Measurements from ENCODE around the gene CTU2. TPM values are rescaled to one million over a fixed set of nuclear protein-coding genes. Genes with fewer than 3 reads are reported as not detected.

Gene CTU2
- polyA plus RNA-seq, 1 experiment: 6.5 TPM

DNA sequence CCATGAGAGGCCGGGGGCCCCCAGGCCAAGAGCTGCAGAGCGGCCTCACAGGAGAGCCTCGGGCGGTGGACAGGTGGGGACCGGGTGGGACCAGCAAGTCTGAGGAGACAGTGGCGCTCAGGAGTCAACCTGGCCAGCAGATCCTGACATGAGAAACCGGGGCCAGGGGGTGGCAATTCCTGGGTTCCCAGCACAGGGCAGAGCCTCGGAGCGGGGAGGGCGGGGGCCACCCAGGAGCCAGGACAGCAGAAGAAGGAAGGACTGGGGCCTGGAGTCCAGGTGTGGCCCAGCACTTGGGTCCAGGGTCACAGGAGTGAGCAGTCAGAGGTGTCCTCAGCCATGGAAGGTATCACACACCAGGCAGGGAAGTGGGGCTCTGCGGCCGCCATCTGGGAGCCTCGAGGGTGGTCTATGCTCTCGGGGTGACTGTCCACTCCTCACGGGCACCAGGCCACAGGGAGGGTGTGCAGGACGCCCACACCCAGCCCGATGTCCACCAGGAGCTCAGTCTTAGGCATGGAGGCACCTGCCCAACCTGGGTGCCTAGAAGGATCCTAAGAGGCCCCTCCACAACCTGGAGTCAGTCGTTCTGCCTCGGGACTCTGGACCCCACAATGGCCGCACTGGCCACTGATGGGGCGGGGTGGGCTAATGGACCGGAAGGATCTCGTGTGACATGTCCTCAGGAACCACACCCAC, 49.6 kb downstream of the CTU2 start:
- Histone ChIP-seq H3K4me3 (ENCODE audit: low read depth, low read length) (no peak overlapping the region), H3K27me3 (ENCODE audit: control insufficient read depth, insufficient read depth, low read length) (no peaks in the 10 kb centered on the region), H3K9me3 (ENCODE audit: control insufficient read depth, insufficient read depth, low read length) (peaks cover 8% of the 10 kb centered on the region; the same call in 1 of the 2 replicates), H3K27ac (ENCODE audit: low read depth, low read length) (peak overlapping the region; percentile 68)
- ChIA-PET POLR2A (interaction anchor here (0.6 to 1.1 kb wide), 2 partner anchors 18 to 200 kb away, joined by 5 read pairs; no protein-coding TSS in a partner anchor), CTCF (interaction anchor here (0.5 to 2.3 kb wide), 5 partner anchors 11 to 92 kb away, joined by 3 to 11 read pairs (median 8); no protein-coding TSS in a partner anchor)
- DNase-seq (ENCODE audit: low read depth, low spot score): no peak
- TF ChIP-seq, protein P1, sequence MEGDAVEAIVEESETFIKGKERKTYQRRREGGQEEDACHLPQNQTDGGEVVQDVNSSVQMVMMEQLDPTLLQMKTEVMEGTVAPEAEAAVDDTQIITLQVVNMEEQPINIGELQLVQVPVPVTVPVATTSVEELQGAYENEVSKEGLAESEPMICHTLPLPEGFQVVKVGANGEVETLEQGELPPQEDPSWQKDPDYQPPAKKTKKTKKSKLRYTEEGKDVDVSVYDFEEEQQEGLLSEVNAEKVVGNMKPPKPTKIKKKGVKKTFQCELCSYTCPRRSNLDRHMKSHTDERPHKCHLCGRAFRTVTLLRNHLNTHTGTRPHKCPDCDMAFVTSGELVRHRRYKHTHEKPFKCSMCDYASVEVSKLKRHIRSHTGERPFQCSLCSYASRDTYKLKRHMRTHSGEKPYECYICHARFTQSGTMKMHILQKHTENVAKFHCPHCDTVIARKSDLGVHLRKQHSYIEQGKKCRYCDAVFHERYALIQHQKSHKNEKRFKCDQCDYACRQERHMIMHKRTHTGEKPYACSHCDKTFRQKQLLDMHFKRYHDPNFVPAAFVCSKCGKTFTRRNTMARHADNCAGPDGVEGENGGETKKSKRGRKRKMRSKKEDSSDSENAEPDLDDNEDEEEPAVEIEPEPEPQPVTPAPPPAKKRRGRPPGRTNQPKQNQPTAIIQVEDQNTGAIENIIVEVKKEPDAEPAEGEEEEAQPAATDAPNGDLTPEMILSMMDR (IDR thresholded peaks at IDR 0.05; ENCODE audit: low read depth, low read length): no peak

DNA sequence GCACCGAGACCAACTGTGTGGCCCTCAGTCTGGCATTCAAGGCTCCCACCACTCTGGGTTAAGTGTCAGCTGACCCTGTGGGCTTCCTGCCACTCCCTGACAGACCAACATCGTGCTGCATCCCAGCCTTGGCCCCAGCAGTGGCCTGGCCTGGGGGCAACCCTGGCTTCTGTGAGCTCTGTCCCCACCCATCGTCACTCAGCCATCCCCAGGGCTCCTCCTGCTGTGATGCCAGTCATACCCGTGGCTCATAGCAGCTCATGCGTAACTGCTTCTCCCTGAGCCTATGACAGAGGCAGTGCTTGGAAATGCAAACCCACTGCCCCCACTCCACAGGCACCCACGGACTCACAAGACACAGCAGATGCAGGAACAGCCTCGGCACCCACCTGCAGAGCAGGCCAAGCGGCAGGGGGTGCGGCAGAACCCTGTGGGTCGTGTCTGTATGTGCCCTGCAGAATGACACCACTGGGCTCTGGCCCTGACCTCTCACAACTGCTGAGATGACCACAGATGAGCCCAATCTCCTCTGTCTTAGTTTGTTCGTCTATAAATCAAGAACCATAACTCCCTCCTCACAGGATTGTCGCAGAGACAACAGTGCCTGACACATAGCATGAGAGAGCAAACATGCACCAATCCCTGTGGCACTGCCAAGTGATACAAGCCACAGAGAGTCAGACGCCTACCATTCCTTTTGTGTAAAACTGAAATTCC, 52.1 kb downstream of the CTU2 start:
- ChIA-PET POLR2A (interaction anchor here (1.6 kb wide), 1 partner anchor 27 kb away, joined by 4 read pairs; the partner anchor contains the start of gene PIEZO1), CTCF (interaction anchor here (3.1 kb wide), 1 partner anchor 21 kb away, joined by 14 read pairs; no protein-coding TSS in a partner anchor)
- DNase-seq (ENCODE audit: low read depth, low spot score): no peak
- TF ChIP-seq, protein P1 (IDR thresholded peaks at IDR 0.05; ENCODE audit: low read depth, low read length): no peak
- Histone ChIP-seq H3K4me3 (ENCODE audit: low read depth, low read length) (no peak overlapping the region), H3K27ac (ENCODE audit: low read depth, low read length) (peak overlapping the region; percentile 11), H3K9me3 (ENCODE audit: control insufficient read depth, insufficient read depth, low read length) (peaks cover 8% of the 10 kb centered on the region; the same call in 1 of the 2 replicates), H3K27me3 (ENCODE audit: control insufficient read depth, insufficient read depth, low read length) (no peaks in the 10 kb centered on the region)

DNA sequence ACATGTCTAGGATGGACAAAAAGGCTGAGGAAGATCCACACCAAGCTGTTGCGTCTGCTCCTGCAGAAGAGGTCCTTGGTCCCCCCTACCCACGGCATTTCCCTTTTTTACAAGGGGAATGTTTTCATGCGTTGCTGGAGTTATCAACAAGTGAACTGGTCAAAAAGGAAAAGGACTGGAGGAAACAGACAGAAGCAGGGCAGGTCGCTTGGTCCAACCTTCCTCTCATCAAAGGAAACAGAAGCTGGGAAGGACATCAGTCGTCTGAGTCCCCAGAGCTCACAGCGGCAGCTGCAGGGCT, 52.6 kb downstream of the CTU2 start:
- ChIA-PET POLR2A (interaction anchor here (0.5 to 1.6 kb wide), 3 partner anchors 9 to 26 kb away, joined by 4 read pairs; partner anchors contain the start of gene PIEZO1), CTCF (interaction anchor here (2.2 to 3.1 kb wide), 2 partner anchors 16 to 21 kb away, joined by 6 to 14 read pairs; no protein-coding TSS in a partner anchor)
- DNase-seq (ENCODE audit: low read depth, low spot score): no peak
- TF ChIP-seq, protein P1 (IDR thresholded peaks at IDR 0.05; ENCODE audit: low read depth, low read length): no peak
- Histone ChIP-seq H3K9me3 (ENCODE audit: control insufficient read depth, insufficient read depth, low read length) (peaks cover 8% of the 10 kb centered on the region; the same call in 1 of the 2 replicates), H3K27ac (ENCODE audit: low read depth, low read length) (peak overlapping the region; percentile 52), H3K4me3 (ENCODE audit: low read depth, low read length) (no peak overlapping the region), H3K27me3 (ENCODE audit: control insufficient read depth, insufficient read depth, low read length) (no peaks in the 10 kb centered on the region)

DNA sequence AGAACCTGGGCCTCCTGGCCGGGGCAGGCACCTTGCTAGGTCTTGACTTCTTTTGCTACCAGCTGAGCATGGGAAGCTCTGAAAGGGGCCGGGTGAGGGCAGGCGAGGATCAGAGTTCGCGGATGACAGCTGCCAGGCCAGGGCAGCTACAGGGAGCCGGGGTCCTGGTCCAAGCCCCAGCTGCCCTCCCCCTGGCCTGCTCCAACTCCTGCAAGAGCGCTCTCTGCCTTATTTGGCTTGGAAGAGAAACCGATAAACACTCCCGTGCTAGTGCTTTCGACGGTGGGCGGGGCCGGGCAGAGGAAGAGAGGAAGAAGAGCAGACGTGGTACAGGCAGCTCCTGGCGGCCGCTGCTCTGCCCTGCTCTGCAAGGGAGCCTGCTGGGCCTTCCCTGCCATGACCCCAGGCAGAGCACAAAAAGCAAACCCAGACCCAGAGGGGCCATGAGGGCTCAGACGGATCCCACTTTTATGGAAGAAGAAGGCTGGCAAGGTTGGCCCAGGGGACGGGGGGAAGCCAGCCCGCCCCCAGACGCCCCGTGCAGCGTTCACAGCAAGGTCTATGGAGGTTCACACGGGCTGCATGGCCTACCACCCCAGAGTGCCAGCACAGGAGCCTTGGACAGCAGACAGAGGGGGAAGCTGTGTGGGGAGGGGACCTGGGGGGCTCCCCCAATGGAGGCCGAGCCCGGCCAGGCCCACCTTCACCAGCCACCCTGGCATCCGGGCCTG, 53.1 kb downstream of the CTU2 start:
- no peak for DNase-seq (ENCODE audit: low read depth, low spot score)
- peak overlapping the region; percentile 65 for H3K27ac ChIP-seq (ENCODE audit: low read depth, low read length)
- no peaks in the 10 kb centered on the region for H3K27me3 ChIP-seq (ENCODE audit: control insufficient read depth, insufficient read depth, low read length)
- ChIA-PET CTCF (interaction anchor here (2.2 to 3.1 kb wide), 2 partner anchors 16 to 22 kb away, joined by 6 to 14 read pairs; no protein-coding TSS in a partner anchor), POLR2A (interaction anchor here (0.5 to 1.6 kb wide), 4 partner anchors 9 to 26 kb away, joined by 4 to 5 read pairs (median 4); partner anchors contain the start of gene PIEZO1)
- H3K4me3 ChIP-seq (ENCODE audit: low read depth, low read length): no peak overlapping the region
- TF ChIP-seq, protein P1 (IDR thresholded peaks at IDR 0.05; ENCODE audit: low read depth, low read length): no peak
- H3K9me3 ChIP-seq (ENCODE audit: control insufficient read depth, insufficient read depth, low read length): peaks cover 8% of the 10 kb centered on the region; the same call in 1 of the 2 replicates
